ENCODE measurements around the gene JMJD6.

DNA sequence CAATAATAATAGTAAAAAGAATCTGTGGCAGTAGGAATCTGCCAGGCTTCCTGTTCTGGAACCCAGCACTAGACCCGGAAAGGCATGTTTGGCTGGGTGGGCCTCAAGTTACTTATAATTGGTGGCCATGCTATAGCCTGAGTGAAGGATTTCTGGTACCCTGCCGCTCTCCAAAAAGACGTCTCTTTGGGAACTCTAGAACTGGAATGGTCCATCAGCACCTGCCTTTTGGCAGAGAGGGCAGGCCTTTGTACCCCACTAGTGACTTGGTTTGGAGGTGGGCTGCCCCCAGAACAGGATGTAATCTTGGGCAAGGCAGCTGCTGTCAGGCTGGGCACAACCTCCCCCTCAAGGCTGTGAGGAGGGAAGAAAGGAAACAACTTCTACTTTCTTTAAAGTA lies 53.5 kb downstream of the JMJD6 start:
- TF ChIP-seq GATA3 (IDR thresholded peaks at IDR 0.05; ENCODE audit: low read depth, low read length) = no peak
- no peak for TF ChIP-seq GATA2 (IDR thresholded peaks at IDR 0.05; ENCODE audit: low read depth, low read length)

Data from SH-SY5Y (cell line).